Gastroesophageal sphincter (tissue), 3 donors: ENCODE measurements around the gene TMIGD1.

Experiments used
- CTCF ChIP-seq, 4 experiments: fragments of 200-600 bp in 2 of 4; fragments of 450-650 bp in 2 of 4; sonication (generic) in 1 of 4; IDR thresholded peaks; one replicate each; pipeline ENCODE4 v1.5.1; 2017 to 2019; ENCODE audit warnings: antibody characterized with exemption in 4 of 4, mild to moderate bottlenecking in 2 of 4, moderate library complexity in 2 of 4
- EP300 ChIP-seq: sonication (generic); formaldehyde crosslinking; IDR thresholded peaks from one replicate; pipeline ENCODE4 v1.6.1; 2017; ENCODE audit warnings: antibody characterized with exemption, mild to moderate bottlenecking
- POLR2A ChIP-seq, 2 donors: fragments of 450-650 bp; IDR thresholded peaks; one replicate each; pipeline ENCODE4 v1.6.1; 2017; ENCODE audit warnings: antibody characterized with exemption in 2 of 2, mild to moderate bottlenecking in 2 of 2, moderate library complexity in 1 of 2
- POLR2AphosphoS5 ChIP-seq: sonication (generic); formaldehyde crosslinking; IDR thresholded peaks from one replicate; pipeline ENCODE4 v1.6.1; 2017; ENCODE audit warnings: antibody characterized with exemption

- TF ChIP-seq CTCF (IDR thresholded peaks at IDR 0.05) (no peak), POLR2A (IDR thresholded peaks at IDR 0.05) (no peak), POLR2AphosphoS5 (no peak), EP300 (no peak)
Observed at GRCh38 chr17:30351735-30352134, 17.9 kb upstream of the TMIGD1 start.
